ENCODE data around the gene CPSF6. TPM values are rescaled to one million over a fixed set of nuclear protein-coding genes. Genes with fewer than 3 reads are reported as not detected.

Gene CPSF6
- total and polyA plus RNA-seq, 2 of the 8 experiments (the other 6 are each of a cell fraction or from before 2014, with no cell fraction given), result 92.7 to 167 TPM

DNA sequence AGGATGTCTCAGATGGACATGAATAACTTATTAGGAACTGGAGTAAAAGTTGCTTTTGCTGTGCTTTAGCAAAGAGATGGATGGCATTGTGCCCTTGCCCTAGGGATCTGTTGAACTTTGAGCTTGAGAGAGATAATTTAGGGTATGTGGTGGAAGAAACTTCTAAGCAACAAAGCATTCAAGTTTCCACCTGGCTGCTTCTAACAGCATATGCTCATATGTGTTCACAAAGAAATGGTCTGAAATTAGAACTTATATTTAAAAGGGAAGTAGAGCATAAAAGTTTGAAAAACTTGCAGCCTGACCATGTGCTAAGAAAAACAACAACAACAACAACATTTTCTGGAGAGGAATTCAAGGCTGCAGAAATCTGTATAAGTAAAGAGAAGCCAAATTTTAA is 7.9 kb upstream of the CPSF6 start:
- Histone ChIP-seq H3K23me2 (ENCODE audit: low read depth, low read length) (no peaks in the 10 kb centered on the region), H3K18ac (ENCODE audit: extremely low read depth, low read length) (no peak overlapping the region), H4K20me1 (replicated peaks in 1 of 2; ENCODE audit: control insufficient read depth in 1 of 2, insufficient read depth in 2 of 2, low read length in 2 of 2) (no peaks in the 10 kb centered on the region), H2BK15ac (ENCODE audit: low read length) (no peak overlapping the region), H3K4me1 (replicated peaks in 1 of 4; ENCODE audit: control insufficient read depth in 3 of 4, insufficient read depth in 4 of 4, low read length in 3 of 4) (no peaks in the 10 kb centered on the region), H2AFZ (ENCODE audit: low read length) (no peak overlapping the region), H2BK20ac (ENCODE audit: low read length) (no peak overlapping the region), H3K14ac (ENCODE audit: insufficient read length) (no peak overlapping the region), H3K4me2 (ENCODE audit: insufficient read depth in 1 of 2, low read depth in 2 of 2, low read length in 2 of 2) (no peak overlapping the region), H3K9me3 (ENCODE audit: insufficient read depth in 2 of 2, low read depth in 1 of 2, low read length in 1 of 2) (peaks cover 3 to 6% of the 10 kb centered on the region in 2 experiments; a peak in 1 of 4 replicates), H3K4ac (replicated peaks; ENCODE audit: insufficient read length, low read depth, low read length) (no peak overlapping the region), H3K79me1 (ENCODE audit: low read depth, low read length) (no peaks in the 10 kb centered on the region), H4K91ac (replicated peaks; ENCODE audit: insufficient read length, low read length) (no peak overlapping the region), H3K23ac (ENCODE audit: insufficient read length) (no peak overlapping the region), H3K4me3 (ENCODE audit: extremely low read depth in 1 of 4, insufficient read depth in 2 of 4, low read depth in 3 of 4, low read length in 4 of 4) (no peak overlapping the region), H2BK120ac (replicated peaks; ENCODE audit: low read depth, low read length) (no peak overlapping the region), H4K5ac (ENCODE audit: insufficient read length, low read depth, low read length) (no peak overlapping the region), H2BK5ac (ENCODE audit: low read depth, low read length) (no peak overlapping the region), H2BK12ac (ENCODE audit: low read depth, low read length) (no peak overlapping the region), H2AK5ac (ENCODE audit: low read depth, low read length) (no peak overlapping the region), H3K27ac (ENCODE audit: low read depth, low read length) (no peak overlapping the region), H3K9ac (replicated peaks in 1 of 4; ENCODE audit: extremely low read depth in 1 of 4, low read depth in 3 of 4, low read length in 3 of 4) (no peak overlapping the region), H3K56ac (replicated peaks; ENCODE audit: insufficient read length, low read depth, low read length) (no peak overlapping the region), H3K27me3 (replicated peaks in 1 of 4; ENCODE audit: control insufficient read depth in 3 of 4, extremely low read depth in 1 of 4, insufficient read depth in 3 of 4, low read length in 3 of 4) (no peaks in the 10 kb centered on the region), H3K79me2 (ENCODE audit: control insufficient read depth in 1 of 2, insufficient read depth in 2 of 2, low read length in 2 of 2) (no peaks in the 10 kb centered on the region), H3K36me3 (ENCODE audit: control insufficient read depth in 2 of 4, insufficient read depth in 4 of 4, low read length in 3 of 4) (no peaks in the 10 kb centered on the region), H4K8ac (ENCODE audit: extremely low read depth, insufficient read depth, low read length) (no peak overlapping the region)
- DNase-seq (ENCODE audit: low read depth in 1 of 2, low spot score in 2 of 2) (no peak), FAIRE-seq (no peak)
- CTCF ChIA-PET (ENCODE audit: partially characterized antibody), result interaction anchor here (1.0 kb wide), 1 partner anchor 74 kb away, joined by 3 read pairs; no protein-coding TSS in a partner anchor
- POLR2A ChIA-PET (ENCODE audit: partially characterized antibody), result interaction anchor here (0.6 kb wide), 2 partner anchors 9 to 17 kb away, joined by 3 read pairs; no protein-coding TSS in a partner anchor
- TF ChIP-seq SIRT6 (IDR thresholded peaks at IDR 0.05; ENCODE audit: low read length), result no peak
